Measurements from ENCODE around the gene ERBIN.
"Not testable (repeated sequence)": the region's sequence is repeated elsewhere in the genome, so short reads cannot be mapped to it uniquely, and the experiment has no call there.

The ERBIN gene

GRCh38 chr5:65926276-65926783, at the start of gene ERBIN:
ERBIN (plus strand) TSS chr5:65926575; CDS start chr5:65992719, 66,144 bp downstream.
- peak; percentile 81 for DNase-seq

- no peak for DNase-seq
These were observed 49.4 kb upstream of the ERBIN start for GRCh38 chr5:65876970-65877369.

GRCh38 chr5:65879668-65880256, 46.6 kb upstream of the ERBIN start:
- not testable (repeated sequence) for DNase-seq

- peak; percentile 85 for DNase-seq
These were observed 45.8 kb upstream of the ERBIN start for GRCh38 chr5:65880496-65881072.

GRCh38 chr5:65882278-65882677, 44.1 kb upstream of the ERBIN start:
- peak; percentile 40 for DNase-seq

- DNase-seq: no peak
These were observed 42.9 kb upstream of the ERBIN start for GRCh38 chr5:65883461-65883860.

GRCh38 chr5:65886387-65886786, 40.0 kb upstream of the ERBIN start:
- no peak for DNase-seq

- DNase-seq: not testable (repeated sequence)
These were observed 34.4 kb upstream of the ERBIN start for GRCh38 chr5:65892024-65892423.

GRCh38 chr5:65892801-65893200, 33.6 kb upstream of the ERBIN start:
- DNase-seq: no peak

GRCh38 chr5:65893749-65894430, 32.5 kb upstream of the ERBIN start:
- no peak for DNase-seq

- peak; percentile 10 for DNase-seq
These were observed 30.5 kb upstream of the ERBIN start for GRCh38 chr5:65895891-65896290.

GRCh38 chr5:65900746-65901145, 25.6 kb upstream of the ERBIN start:
- DNase-seq: no peak

GRCh38 chr5:65902104-65902503, 24.3 kb upstream of the ERBIN start:
- peak; percentile 70 for DNase-seq

GRCh38 chr5:65903581-65903980, 22.8 kb upstream of the ERBIN start:
- DNase-seq: peak; percentile 16

GRCh38 chr5:65906256-65906655, 20.1 kb upstream of the ERBIN start:
- no peak for DNase-seq

- DNase-seq: no peak
These were observed 19.2 kb upstream of the ERBIN start for GRCh38 chr5:65907135-65907534.

GRCh38 chr5:65910711-65911110, 15.7 kb upstream of the ERBIN start:
- peak; percentile 23 for DNase-seq

GRCh38 chr5:65912311-65912710, 14.1 kb upstream of the ERBIN start:
- no peak for DNase-seq

- DNase-seq: no peak
These were observed 12.9 kb upstream of the ERBIN start for GRCh38 chr5:65913519-65913918.

GRCh38 chr5:65914641-65915196, 11.7 kb upstream of the ERBIN start:
- no peak for DNase-seq

- DNase-seq: not testable (repeated sequence)
These were observed 10.7 kb upstream of the ERBIN start for GRCh38 chr5:65915661-65916060.

- DNase-seq: no peak
These were observed 10.3 kb upstream of the ERBIN start for GRCh38 chr5:65916066-65916465.

GRCh38 chr5:65916636-65917035, 9.7 kb upstream of the ERBIN start:
- peak; percentile 73 for DNase-seq

- DNase-seq: no peak
These were observed 6.6 kb upstream of the ERBIN start for GRCh38 chr5:65919773-65920172.

Measured in OCI-M1 (cell line).